ENCODE measurements around the gene LALBA. TPM values are rescaled to one million over a fixed set of nuclear protein-coding genes. Genes with fewer than 3 reads are reported as not detected.

Gene LALBA
- total RNA-seq, 2 experiments from 2014 or later, result not detected

Other genes with a start within 250 kb of the LALBA start
- gene ZNF641, start 219.1 kb downstream of the LALBA start, total RNA-seq, result 10 to 100 TPM; 12.6 to 16.2 TPM
- not detected for gene ANP32D, start 97.5 kb downstream of the LALBA start, total RNA-seq
- not detected for gene C12orf54, start 87.5 kb downstream of the LALBA start, total RNA-seq
- not detected for gene OR8S1, start 44.4 kb downstream of the LALBA start, total RNA-seq
- 10 to 100 TPM; 56.6 to 57.7 TPM for gene KANSL2, start 112.2 kb upstream of the LALBA start, total RNA-seq
- gene CCNT1, start 146.7 kb upstream of the LALBA start, total RNA-seq, result 10 to 100 TPM; 51.4 to 66.8 TPM
- gene ADCY6, start 219.0 kb upstream of the LALBA start, total RNA-seq, result under 1 TPM; 0.15 to 0.42 TPM
- 10 to 100 TPM; 11.0 to 12.8 TPM for gene CACNB3, start 248.4 kb upstream of the LALBA start, total RNA-seq

All from activated CD8-positive, alpha-beta memory T cell treated with anti-CD3 and anti-CD28 coated beads, Interleukin-2, amount 10 ng/mL, durations not matched to agents 7 days and 5 days (primary cell).